ENCODE data around the gene IL17A.

IL17A gene

DNA sequence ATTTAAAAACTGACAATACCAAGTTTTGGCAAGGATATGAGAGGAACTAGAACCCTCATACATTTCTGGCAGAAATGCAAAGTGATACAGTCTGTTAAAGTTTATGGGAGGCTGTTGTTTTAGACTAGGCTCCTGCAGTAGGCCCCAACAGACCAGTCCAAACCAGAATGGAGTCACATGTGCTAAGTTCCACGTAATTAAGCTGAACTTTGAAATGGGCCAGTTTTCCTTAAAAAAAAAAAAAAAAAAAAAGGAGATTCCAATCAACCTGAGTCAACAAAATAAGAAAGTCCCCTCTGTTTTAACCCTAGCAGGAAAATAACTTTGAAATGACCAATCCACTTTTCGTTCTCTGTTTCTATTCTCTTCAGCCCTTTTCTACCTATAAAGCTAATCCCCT, 31.6 kb downstream of the IL17A start:
- no peak for DNase-seq

DNA sequence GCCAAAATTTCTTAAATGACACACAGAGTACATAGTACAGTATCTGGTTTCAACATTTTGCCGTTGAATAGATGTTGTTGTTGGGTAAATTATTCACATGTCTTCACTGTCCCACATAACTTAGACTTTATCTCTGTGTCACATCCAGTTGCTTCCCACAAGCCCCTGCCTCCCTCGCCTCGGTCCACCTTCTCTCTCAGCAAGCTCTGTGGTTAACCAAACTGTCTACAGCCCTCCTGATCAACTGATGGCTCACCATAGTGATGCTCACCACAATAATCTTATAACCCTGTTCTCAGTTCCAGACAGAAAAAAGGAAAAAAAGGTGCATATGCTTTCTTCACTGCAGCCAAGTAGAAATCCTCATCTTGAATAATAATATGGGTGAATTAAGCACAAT, 35.1 kb downstream of the IL17A start:
- DNase-seq = no peak

DNA sequence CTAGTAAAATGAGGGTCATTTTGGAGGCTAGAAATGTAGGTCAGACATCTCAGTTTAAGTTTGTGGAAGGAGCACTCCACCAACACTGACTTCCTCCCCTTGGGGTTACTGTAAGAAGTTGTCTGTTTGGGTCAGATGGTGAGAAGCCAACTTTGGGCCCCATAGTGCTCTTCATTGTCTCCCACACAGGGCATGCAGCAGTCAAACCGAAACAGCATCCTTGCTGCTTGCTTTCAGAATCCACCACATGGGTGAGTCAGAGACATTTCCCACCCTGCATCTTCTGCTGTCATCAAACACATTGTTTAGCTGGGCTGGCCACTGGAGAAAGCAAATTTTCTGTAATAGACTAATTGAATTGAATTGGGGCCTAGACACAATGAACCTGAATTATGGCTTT, 41.3 kb downstream of the IL17A start:
- no peak for DNase-seq

DNA sequence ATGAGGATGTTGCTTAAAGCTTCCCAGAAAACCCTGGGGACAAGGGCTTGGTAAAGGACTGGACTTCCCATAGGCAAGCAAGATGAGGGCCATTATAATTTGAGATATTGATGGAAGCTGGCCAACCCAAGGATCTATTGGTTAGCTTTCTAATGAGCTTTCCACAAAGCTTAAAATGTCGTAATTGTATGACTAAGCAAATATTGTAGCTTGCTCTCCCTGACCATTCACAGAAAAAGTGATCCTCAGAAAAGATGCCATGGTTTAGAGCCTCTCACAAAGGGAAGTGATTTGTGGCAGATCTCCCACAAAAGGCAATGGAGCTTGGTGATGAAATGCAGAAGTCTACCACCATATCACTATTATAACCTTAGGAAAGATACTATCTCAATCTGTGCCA, 44.5 kb downstream of the IL17A start:
- DNase-seq = no peak

DNA sequence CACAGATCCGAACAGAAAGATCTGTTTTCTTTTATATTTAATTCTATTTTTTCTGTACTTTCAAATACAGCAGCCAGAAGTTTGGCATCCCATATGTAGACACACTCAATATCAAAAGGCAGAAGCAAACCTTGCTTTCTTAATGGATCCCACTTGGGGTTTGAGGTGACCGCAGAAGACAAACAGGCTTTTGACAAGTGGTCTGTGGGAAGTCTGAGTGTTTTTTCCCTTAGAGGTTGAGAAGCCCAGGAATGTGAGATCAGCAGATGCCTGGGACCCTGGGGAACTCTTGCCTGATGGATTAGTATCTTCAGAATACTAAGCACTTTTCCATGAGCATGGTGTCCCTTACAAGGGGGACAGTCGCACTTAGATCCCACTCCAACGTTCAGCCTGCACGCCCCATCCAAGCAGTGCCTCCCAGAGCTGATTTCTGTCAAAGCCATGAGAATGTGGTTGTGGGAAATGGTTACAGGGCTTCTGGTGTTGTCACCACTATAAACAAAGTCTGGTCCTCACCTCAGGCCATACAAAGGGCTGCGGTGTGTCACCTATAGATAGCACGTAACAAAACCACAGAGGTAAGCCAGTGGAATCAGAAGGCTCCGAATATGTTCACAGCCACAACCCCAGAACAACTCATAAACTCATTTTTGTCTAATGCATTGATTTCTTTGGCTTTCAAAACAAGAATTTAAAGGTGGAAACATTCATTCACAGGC, 45.4 kb downstream of the IL17A start:
- no peak for DNase-seq

DNA sequence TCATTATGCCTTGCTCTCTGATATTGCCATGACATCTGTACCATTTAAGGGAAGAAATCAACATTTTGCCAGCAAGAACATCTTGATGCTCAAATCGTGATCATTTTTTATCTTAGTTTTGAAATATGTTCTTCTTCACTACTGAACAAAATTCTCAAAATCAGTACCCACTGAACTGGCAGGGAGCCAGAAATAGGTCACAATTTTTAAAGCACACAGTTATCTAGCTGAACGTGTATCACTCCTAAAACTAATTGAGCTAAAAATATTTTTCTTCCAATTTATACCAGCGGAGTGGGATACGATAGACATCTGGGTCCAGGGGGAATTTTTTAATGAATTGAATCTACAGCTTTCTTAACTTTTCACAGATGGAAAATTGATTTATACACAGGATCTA, 46.8 kb downstream of the IL17A start:
- DNase-seq = no peak

DNA sequence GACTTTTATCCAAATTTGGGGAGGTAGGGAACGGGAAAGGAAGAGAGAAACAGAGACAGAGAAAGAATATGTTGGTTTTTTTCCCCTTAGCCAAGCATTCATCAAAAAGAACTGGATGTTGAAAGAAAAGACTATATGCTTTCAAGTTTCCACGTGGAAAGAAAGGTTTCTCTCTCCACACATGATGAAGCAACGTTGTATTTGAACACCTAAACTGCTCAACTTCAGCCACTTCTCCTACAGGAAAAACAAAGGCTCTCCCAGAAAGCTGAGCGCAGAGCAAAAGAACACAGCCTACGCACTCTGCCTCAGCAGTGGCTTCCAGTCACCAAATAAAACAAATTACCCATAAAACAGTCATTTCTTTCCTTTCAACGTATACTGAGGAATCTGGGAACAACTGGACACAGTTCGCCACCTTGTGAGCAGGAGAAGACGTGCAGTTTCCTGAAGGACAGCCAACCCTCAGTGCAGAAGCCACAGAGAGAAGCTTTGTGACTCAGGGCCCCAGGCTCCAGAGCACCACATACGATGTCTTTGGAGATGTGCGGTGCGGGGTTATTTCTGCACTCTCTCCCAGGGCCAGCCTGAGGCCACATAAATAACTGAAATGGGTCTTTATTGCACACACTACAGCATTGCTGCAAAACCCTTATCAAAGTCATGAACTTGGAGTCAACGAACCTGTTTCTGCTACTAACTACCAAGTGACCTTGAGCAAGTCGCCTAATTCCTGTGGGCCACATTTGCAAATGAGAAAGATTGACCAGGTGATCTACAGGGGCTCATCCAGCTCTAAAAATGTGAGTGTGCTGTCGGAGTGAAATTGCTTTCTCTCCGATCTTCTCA, 48.0 kb downstream of the IL17A start:
- DNase-seq = no peak
